HepG2 (cell line): ENCODE results near the gene SEPTIN5. TPM values are rescaled to one million over a fixed set of nuclear protein-coding genes. Genes with fewer than 3 reads are reported as not detected.

Experiments used
- HNRNPLL ChIP-seq: fragments of 200-400 bp; formaldehyde crosslinking; IDR thresholded peaks from 2 replicates; pipeline ENCODE4 v1.6.1; 2017; ENCODE audit warnings: mild to moderate bottlenecking, low read depth, low read length; ENCODE audit not compliant: poor library complexity, severe bottlenecking
- NFE2L2 ChIP-seq: fragments of 150-350 bp; IDR thresholded peaks from 2 replicates; pipeline ENCODE4 v1.6.1; 2014; ENCODE audit warnings: low read length
- RAD21 ChIP-seq: fragments of 450-650 bp; formaldehyde crosslinking; IDR thresholded peaks from 2 replicates; pipeline ENCODE4 v1.5.0; 2020; ENCODE audit warnings: mild to moderate bottlenecking
- RFX5 ChIP-seq: IDR thresholded peaks from 2 replicates; pipeline ENCODE4 v1.6.1; 2011; ENCODE audit warnings: low read depth, low read length, improper control_type of control experiment
- RXRB ChIP-seq: IDR thresholded peaks from 2 replicates; pipeline ENCODE4 v1.6.1; 2016; ENCODE audit warnings: borderline replicate concordance, missing genetic modification reagents, missing compliant biosample characterization
- SKIL ChIP-seq: sonication (generic); formaldehyde crosslinking; IDR thresholded peaks from 2 replicates; pipeline ENCODE4 v1.8.0; 2022; ENCODE audit warnings: missing genetic modification reagents, mild to moderate bottlenecking, moderate library complexity, borderline replicate concordance
- SMC3 ChIP-seq: IDR thresholded peaks from 2 replicates; pipeline ENCODE4 v1.6.1; 2011; ENCODE audit warnings: low read length, improper control_type of control experiment
- SP5 ChIP-seq: IDR thresholded peaks from 2 replicates; pipeline ENCODE4 v1.6.1; 2016; ENCODE audit warnings: low read depth, borderline replicate concordance
- SPEN ChIP-seq: sonication (generic); formaldehyde crosslinking; IDR thresholded peaks from 2 replicates; pipeline ENCODE4 v1.5.1; 2020; ENCODE audit warnings: low read depth, mild to moderate bottlenecking, missing genetic modification reagents
- ZBTB14 ChIP-seq: sonication (generic); formaldehyde crosslinking; IDR thresholded peaks from 2 replicates; pipeline ENCODE4 v1.4.0; 2020; ENCODE audit warnings: missing genetic modification reagents
- ZNF207 ChIP-seq: fragments of 450-650 bp; IDR thresholded peaks from 2 replicates; pipeline ENCODE4 v1.6.1; 2016; ENCODE audit warnings: antibody characterized with exemption, borderline replicate concordance
- ZNF260 ChIP-seq: sonication (generic); formaldehyde crosslinking; IDR thresholded peaks from 2 replicates; pipeline ENCODE4 v1.4.0; 2020; ENCODE audit warnings: missing genetic modification reagents, low read depth, mild to moderate bottlenecking, borderline replicate concordance
- ZNF362 ChIP-seq: sonication (generic); formaldehyde crosslinking; IDR thresholded peaks from 2 replicates; pipeline ENCODE4 v1.4.0; 2020; ENCODE audit warnings: missing genetic modification reagents, mild to moderate bottlenecking, borderline replicate concordance
- ZNF773 ChIP-seq: sonication (generic); formaldehyde crosslinking; IDR thresholded peaks from 2 replicates; pipeline ENCODE4 v1.4.0; 2020; ENCODE audit warnings: missing genetic modification reagents, borderline replicate concordance
- ZNF777 ChIP-seq: sonication (generic); formaldehyde crosslinking; IDR thresholded peaks from 2 replicates; pipeline ENCODE4 v1.4.0; 2020; ENCODE audit warnings: missing genetic modification reagents
- ZNF839 ChIP-seq: sonication (generic); formaldehyde crosslinking; IDR thresholded peaks from 2 replicates; pipeline ENCODE4 v1.4.0; 2020; ENCODE audit warnings: missing genetic modification reagents, mild to moderate bottlenecking, borderline replicate concordance
- polyA plus RNA-seq, 8 experiments: library from polyadenylated mRNA; depleted of rRNA in 3 of 8; stranded (reverse) in 7 of 8; unstranded in 1 of 8; fragments of >200 nt; fragmentation: Illumina TruSeq in 4 of 8; extraction: Trizol in 4 of 8; gene quantifications; 2 replicates each; pipeline versions ENCODE4 v1.2.1 to v1.2.3, GENCODE V29; 2011 to 2016; ENCODE audit warnings: low read depth in 4 of 8, missing spikeins in 1 of 8, mixed read lengths in 1 of 8; ENCODE audit not compliant: insufficient read depth in 1 of 8
- total RNA-seq, 5 experiments: library from RNA; depleted of rRNA; stranded (reverse); fragments of >200 nt; fragmentation: Illumina TruSeq; extraction: Trizol; gene quantifications; 2 replicates each; pipeline ENCODE4 v1.2.3, GENCODE V29; 2016; ENCODE audit warnings: low read depth in 1 of 5
- TF ChIP-seq, protein P1 (sequence below): sonication (generic); formaldehyde crosslinking; IDR thresholded peaks from 2 replicates; pipeline ENCODE4 v1.4.0; 2020; ENCODE audit warnings: missing genetic modification reagents
- TF ChIP-seq, protein P2 (sequence below): IDR thresholded peaks from 2 replicates; pipeline ENCODE4 v1.6.1; 2016; ENCODE audit warnings: control low read depth
- TF ChIP-seq, protein P3 (sequence below): sonication (generic); formaldehyde crosslinking; IDR thresholded peaks from 2 replicates; pipeline ENCODE4 v1.4.0; 2020; ENCODE audit warnings: missing genetic modification reagents

The SEPTIN5 gene
- total and polyA plus RNA-seq, 2 of the 13 experiments (the other 11 are each of a cell fraction or from before 2014, with no cell fraction given) = 0.33 TPM; not detected in 1

DNA sequence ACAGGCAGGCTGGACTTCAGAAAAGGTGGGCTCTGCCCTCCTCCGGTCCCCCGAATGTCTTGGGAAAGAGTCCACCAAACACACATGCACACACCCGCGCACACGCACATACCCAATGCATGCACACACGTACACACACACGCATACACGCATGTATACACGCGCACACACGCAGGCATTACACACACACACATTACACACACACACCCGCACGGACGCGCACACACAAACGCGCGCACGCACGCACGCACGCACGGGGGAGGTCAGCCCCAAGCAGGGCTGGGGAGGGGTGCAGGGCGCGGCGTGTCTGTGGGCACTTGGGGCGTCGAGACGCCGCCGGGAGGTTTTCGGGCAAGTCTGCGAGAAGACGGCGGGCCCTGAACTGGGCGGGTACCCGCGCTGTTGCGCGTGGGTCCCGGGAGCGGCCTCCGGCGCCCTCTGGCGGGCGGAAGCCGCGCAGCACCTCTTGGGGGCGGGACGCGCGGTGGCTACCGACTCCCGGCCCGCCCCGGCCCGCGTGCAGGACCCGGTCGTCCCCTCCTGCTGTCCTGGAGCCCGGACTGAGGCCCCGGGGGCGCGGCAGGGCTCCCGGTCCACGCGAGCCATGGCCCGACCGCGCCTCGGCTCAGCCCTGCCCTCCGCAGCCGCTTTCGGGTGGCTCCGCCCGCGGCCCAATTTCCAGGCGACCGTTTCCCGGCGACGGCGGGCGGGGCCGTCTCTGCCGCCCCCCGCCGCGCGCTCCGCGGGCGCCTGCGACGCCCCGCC, 3.6 kb downstream of the SEPTIN5 start (continued):
- TF ChIP-seq, protein P1, sequence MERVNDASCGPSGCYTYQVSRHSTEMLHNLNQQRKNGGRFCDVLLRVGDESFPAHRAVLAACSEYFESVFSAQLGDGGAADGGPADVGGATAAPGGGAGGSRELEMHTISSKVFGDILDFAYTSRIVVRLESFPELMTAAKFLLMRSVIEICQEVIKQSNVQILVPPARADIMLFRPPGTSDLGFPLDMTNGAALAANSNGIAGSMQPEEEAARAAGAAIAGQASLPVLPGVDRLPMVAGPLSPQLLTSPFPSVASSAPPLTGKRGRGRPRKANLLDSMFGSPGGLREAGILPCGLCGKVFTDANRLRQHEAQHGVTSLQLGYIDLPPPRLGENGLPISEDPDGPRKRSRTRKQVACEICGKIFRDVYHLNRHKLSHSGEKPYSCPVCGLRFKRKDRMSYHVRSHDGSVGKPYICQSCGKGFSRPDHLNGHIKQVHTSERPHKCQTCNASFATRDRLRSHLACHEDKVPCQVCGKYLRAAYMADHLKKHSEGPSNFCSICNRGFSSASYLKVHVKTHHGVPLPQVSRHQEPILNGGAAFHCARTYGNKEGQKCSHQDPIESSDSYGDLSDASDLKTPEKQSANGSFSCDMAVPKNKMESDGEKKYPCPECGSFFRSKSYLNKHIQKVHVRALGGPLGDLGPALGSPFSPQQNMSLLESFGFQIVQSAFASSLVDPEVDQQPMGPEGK (CRISPR knock-in tag) = 0 out of 2 replicates have a peak, but pooled peaks have one; percentile 24
- peak; percentile 72; the same call in 1 of the 2 replicates for TF ChIP-seq ZNF777 (CRISPR knock-in tag)
- peak; percentile 65 for TF ChIP-seq ZBTB14 (CRISPR knock-in tag)
- no peak for TF ChIP-seq ZNF362
- TF ChIP-seq, protein P2, sequence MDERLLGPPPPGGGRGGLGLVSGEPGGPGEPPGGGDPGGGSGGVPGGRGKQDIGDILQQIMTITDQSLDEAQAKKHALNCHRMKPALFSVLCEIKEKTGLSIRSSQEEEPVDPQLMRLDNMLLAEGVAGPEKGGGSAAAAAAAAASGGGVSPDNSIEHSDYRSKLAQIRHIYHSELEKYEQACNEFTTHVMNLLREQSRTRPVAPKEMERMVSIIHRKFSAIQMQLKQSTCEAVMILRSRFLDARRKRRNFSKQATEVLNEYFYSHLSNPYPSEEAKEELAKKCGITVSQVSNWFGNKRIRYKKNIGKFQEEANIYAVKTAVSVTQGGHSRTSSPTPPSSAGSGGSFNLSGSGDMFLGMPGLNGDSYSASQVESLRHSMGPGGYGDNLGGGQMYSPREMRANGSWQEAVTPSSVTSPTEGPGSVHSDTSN (CRISPR knock-in tag) = no peak
- TF ChIP-seq ZNF839 = peak; percentile 49; the same call in 1 of the 2 replicates
- peak; percentile 47 for TF ChIP-seq SP5
- TF ChIP-seq, protein P3, sequence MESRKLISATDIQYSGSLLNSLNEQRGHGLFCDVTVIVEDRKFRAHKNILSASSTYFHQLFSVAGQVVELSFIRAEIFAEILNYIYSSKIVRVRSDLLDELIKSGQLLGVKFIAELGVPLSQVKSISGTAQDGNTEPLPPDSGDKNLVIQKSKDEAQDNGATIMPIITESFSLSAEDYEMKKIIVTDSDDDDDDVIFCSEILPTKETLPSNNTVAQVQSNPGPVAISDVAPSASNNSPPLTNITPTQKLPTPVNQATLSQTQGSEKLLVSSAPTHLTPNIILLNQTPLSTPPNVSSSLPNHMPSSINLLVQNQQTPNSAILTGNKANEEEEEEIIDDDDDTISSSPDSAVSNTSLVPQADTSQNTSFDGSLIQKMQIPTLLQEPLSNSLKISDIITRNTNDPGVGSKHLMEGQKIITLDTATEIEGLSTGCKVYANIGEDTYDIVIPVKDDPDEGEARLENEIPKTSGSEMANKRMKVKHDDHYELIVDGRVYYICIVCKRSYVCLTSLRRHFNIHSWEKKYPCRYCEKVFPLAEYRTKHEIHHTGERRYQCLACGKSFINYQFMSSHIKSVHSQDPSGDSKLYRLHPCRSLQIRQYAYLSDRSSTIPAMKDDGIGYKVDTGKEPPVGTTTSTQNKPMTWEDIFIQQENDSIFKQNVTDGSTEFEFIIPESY = peak; percentile 36; the same call in 1 of the 2 replicates
- no peak for TF ChIP-seq ZNF207
- TF ChIP-seq ZNF260 = no peak
- no peak for TF ChIP-seq HNRNPLL
- peak; percentile 3; the same call in 1 of the 2 replicates for TF ChIP-seq SMC3
- peak; percentile 92 for TF ChIP-seq RAD21 (CRISPR knock-in tag)
- TF ChIP-seq ZNF773 (CRISPR knock-in tag) = no peak
- no peak for TF ChIP-seq SPEN (CRISPR knock-in tag)
- TF ChIP-seq NFE2L2 = no peak
- TF ChIP-seq RXRB (CRISPR knock-in tag) = no peak
- TF ChIP-seq RFX5 = no peak
- 0 out of 2 replicates have a peak, but pooled peaks have one; percentile 41 for TF ChIP-seq SKIL (CRISPR knock-in tag)
